WTC11 (cell line): ENCODE data around the gene TRIM66. TPM values are rescaled to one million over a fixed set of nuclear protein-coding genes. Genes with fewer than 3 reads are reported as not detected.

Experiments
- ATAC-seq: fragments of 200-7000 bp; cut with Tn5 transposase; 2 replicates; pipeline ENCODE4 v1.10.0; 2021; ENCODE audit warnings: mild to moderate bottlenecking, moderate library complexity
- CTCF ChIA-PET: fragments of 300-600 bp; sonication (Branson Sonifier 250); formaldehyde crosslinking; loops from one replicate; lab custom pipeline; 2021; ENCODE audit warnings: antibody characterized with exemption; lab: Charles Lee
- POLR2A ChIA-PET: fragments of 350-600 bp; sonication (Branson Sonifier 250); formaldehyde crosslinking; loops from one replicate; lab custom pipeline; 2021; ENCODE audit warnings: antibody characterized with exemption; lab: Charles Lee
- DNase-seq: peaks from one replicate; pipeline ENCODE4 v3.0.0; 2021; ENCODE audit warnings: low spot score
- H3K27ac Mint-ChIP-seq: 2 replicates; pipeline ENCODE4 v1.8.0; 2021; ENCODE audit warnings: mixed read lengths
- H3K27me3 Mint-ChIP-seq: 2 replicates; pipeline ENCODE4 v1.8.0; 2021; ENCODE audit warnings: low read depth, mild to moderate bottlenecking, moderate library complexity, mixed read lengths
- H3K36me3 Mint-ChIP-seq: 2 replicates; pipeline ENCODE4 v1.8.0; 2021; ENCODE audit warnings: mixed read lengths
- H3K4me1 Mint-ChIP-seq: 2 replicates; pipeline ENCODE4 v1.8.0; 2022; ENCODE audit warnings: mixed read lengths
- H3K4me3 Mint-ChIP-seq: 2 replicates; pipeline ENCODE4 v1.8.0; 2021; ENCODE audit warnings: mild to moderate bottlenecking, moderate library complexity, mixed read lengths
- H3K9me3 Mint-ChIP-seq: 2 replicates; pipeline ENCODE4 v1.8.0; 2021; ENCODE audit warnings: mixed read lengths
- CREB1 ChIP-seq: sonication (generic); formaldehyde crosslinking; IDR thresholded peaks from 2 replicates; pipeline ENCODE4 v1.8.0; 2023; ENCODE audit warnings: mild to moderate bottlenecking, missing genetic modification reagents
- FOXK1 ChIP-seq: sonication (generic); formaldehyde crosslinking; IDR thresholded peaks from 2 replicates; pipeline ENCODE4 v1.8.0; 2022; ENCODE audit warnings: mild to moderate bottlenecking, moderate library complexity, missing genetic modification reagents
- FOXP1 ChIP-seq: sonication (generic); formaldehyde crosslinking; IDR thresholded peaks from 2 replicates; pipeline ENCODE4 v1.8.0; 2022; ENCODE audit warnings: missing genetic modification reagents, mild to moderate bottlenecking, moderate library complexity, borderline replicate concordance
- NFYB ChIP-seq: sonication (generic); formaldehyde crosslinking; conservative IDR thresholded peaks from 2 replicates; pipeline ENCODE4 v1.8.0; 2022; ENCODE audit warnings: low read depth, missing genetic modification reagents
- TEAD4 ChIP-seq: sonication (generic); formaldehyde crosslinking; IDR thresholded peaks from 2 replicates; pipeline ENCODE4 v1.8.0; 2022; ENCODE audit warnings: mild to moderate bottlenecking, missing genetic modification reagents
- ZBTB21 ChIP-seq: sonication (generic); formaldehyde crosslinking; IDR thresholded peaks from 2 replicates; pipeline ENCODE4 v1.8.1; 2023; ENCODE audit warnings: mild to moderate bottlenecking, missing genetic modification reagents, borderline replicate concordance
- ZNF263 ChIP-seq: sonication (generic); formaldehyde crosslinking; IDR thresholded peaks from 2 replicates; pipeline ENCODE4 v1.8.1; 2022; ENCODE audit warnings: low read depth, mild to moderate bottlenecking, moderate library complexity, missing genetic modification reagents
- total RNA-seq: library from RNA; stranded (reverse); gene quantifications from 3 replicates; pipeline ENCODE4 v1.2.3, GENCODE V29; 2021
- TF ChIP-seq, protein P1 (sequence below): sonication (generic); formaldehyde crosslinking; conservative IDR thresholded peaks from 2 replicates; pipeline ENCODE4 v1.8.1; 2023; ENCODE audit warnings: mild to moderate bottlenecking, low read depth, missing genetic modification reagents, moderate library complexity
- TF ChIP-seq, protein P2 (sequence below): sonication (generic); formaldehyde crosslinking; conservative IDR thresholded peaks from 2 replicates; pipeline ENCODE4 v1.8.1; 2022; ENCODE audit warnings: mild to moderate bottlenecking, missing genetic modification reagents
- TF ChIP-seq, protein P3 (sequence below): fragments of 250-450 bp; sonication (Bioruptor Pico); IDR thresholded peaks from 2 replicates; pipeline ENCODE4 v1.8.0; 2021; ENCODE audit warnings: mild to moderate bottlenecking
- TF ChIP-seq, protein P4 (sequence below): sonication (generic); formaldehyde crosslinking; IDR thresholded peaks from 2 replicates; pipeline ENCODE4 v1.8.1; 2023; ENCODE audit warnings: mild to moderate bottlenecking, missing genetic modification reagents, moderate library complexity
- TF ChIP-seq, protein P5 (sequence below): sonication (generic); formaldehyde crosslinking; IDR thresholded peaks from 2 replicates; pipeline ENCODE4 v1.8.1; 2023; ENCODE audit warnings: mild to moderate bottlenecking, moderate library complexity, missing genetic modification reagents
- TF ChIP-seq, protein P6 (sequence below): sonication (generic); formaldehyde crosslinking; IDR thresholded peaks from 2 replicates; pipeline ENCODE4 v1.8.0; 2022; ENCODE audit warnings: missing genetic modification reagents
- TF ChIP-seq, protein P7 (sequence below): sonication (generic); formaldehyde crosslinking; IDR thresholded peaks from 2 replicates; pipeline ENCODE4 v1.8.1; 2023; ENCODE audit warnings: mild to moderate bottlenecking, missing genetic modification reagents
- TF ChIP-seq, protein P8 (sequence below): fragments of 250-450 bp; sonication (Bioruptor Pico); IDR thresholded peaks from 2 replicates; pipeline ENCODE4 v1.9.0; 2021; ENCODE audit warnings: mild to moderate bottlenecking

TRIM66 gene
- total RNA-seq, 1 experiment from 2014 or later: 5.6 TPM

DNA sequence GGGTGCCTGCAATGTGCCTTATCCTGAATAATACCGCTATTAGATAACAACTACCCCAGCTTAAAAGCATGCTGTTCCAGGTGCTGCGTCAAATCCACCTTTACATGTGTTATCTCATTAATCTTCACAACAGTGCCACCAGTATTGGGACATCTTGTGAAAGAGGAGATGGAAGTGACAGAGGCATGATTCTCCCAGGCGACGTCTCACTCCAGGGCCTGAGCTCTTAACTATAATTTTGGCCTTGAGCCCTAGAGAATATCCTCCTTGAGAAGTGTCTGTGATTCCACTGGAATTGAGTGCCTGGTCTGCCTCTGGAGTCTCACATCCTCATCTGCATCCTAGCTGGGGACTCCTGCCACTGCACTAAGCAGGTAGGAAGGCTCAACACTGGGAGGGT, 43.9 kb upstream of the TRIM66 start (continued):
- TF ChIP-seq, protein P1, sequence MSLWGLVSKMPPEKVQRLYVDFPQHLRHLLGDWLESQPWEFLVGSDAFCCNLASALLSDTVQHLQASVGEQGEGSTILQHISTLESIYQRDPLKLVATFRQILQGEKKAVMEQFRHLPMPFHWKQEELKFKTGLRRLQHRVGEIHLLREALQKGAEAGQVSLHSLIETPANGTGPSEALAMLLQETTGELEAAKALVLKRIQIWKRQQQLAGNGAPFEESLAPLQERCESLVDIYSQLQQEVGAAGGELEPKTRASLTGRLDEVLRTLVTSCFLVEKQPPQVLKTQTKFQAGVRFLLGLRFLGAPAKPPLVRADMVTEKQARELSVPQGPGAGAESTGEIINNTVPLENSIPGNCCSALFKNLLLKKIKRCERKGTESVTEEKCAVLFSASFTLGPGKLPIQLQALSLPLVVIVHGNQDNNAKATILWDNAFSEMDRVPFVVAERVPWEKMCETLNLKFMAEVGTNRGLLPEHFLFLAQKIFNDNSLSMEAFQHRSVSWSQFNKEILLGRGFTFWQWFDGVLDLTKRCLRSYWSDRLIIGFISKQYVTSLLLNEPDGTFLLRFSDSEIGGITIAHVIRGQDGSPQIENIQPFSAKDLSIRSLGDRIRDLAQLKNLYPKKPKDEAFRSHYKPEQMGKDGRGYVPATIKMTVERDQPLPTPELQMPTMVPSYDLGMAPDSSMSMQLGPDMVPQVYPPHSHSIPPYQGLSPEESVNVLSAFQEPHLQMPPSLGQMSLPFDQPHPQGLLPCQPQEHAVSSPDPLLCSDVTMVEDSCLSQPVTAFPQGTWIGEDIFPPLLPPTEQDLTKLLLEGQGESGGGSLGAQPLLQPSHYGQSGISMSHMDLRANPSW (CRISPR knock-in tag): no peak
- no peak for TF ChIP-seq ZBTB21 (CRISPR knock-in tag)
- TF ChIP-seq, protein P2, sequence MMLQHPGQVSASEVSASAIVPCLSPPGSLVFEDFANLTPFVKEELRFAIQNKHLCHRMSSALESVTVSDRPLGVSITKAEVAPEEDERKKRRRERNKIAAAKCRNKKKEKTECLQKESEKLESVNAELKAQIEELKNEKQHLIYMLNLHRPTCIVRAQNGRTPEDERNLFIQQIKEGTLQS (CRISPR knock-in tag): no peak
- no peak for TF ChIP-seq NFYB (CRISPR knock-in tag)
- TF ChIP-seq ZNF263 (CRISPR knock-in tag): no peak
- TF ChIP-seq, protein P3, sequence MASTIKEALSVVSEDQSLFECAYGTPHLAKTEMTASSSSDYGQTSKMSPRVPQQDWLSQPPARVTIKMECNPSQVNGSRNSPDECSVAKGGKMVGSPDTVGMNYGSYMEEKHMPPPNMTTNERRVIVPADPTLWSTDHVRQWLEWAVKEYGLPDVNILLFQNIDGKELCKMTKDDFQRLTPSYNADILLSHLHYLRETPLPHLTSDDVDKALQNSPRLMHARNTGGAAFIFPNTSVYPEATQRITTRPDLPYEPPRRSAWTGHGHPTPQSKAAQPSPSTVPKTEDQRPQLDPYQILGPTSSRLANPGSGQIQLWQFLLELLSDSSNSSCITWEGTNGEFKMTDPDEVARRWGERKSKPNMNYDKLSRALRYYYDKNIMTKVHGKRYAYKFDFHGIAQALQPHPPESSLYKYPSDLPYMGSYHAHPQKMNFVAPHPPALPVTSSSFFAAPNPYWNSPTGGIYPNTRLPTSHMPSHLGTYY: no peak
- TF ChIP-seq TEAD4 (CRISPR knock-in tag): no peak

DNA sequence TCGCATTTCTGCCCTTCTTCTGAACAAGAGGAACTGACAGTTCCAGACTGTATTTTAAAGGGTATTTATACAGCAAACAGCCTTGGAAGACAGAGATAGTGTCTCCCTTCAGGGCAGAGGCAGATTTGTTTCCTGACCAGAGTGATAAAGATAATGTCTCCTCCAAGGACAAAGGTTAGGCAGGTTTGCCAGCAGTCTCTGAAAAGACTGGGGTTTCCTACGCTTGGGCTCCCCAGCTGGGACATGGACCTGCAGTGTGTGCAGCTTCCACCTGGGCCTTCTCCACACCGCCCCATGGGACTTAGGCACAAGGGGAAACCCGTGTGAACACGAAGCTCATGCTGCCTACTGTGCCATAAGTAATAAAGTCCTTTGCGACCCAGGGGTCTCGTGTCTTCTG, 42.2 kb upstream of the TRIM66 start:
- peak overlapping the region; percentile 50; the same call in 1 of the 2 replicates for H3K27ac Mint-ChIP-seq
- DNase-seq (no peak), ATAC-seq (no peak)
- no peaks in the 10 kb centered on the region for H3K27me3 Mint-ChIP-seq
- ChIA-PET POLR2A (no interaction called here), CTCF (no interaction called here)
- no peaks in the 10 kb centered on the region for H3K9me3 Mint-ChIP-seq
- peaks cover 40% of the 10 kb centered on the region for H3K4me1 Mint-ChIP-seq
- H3K4me3 Mint-ChIP-seq: no peak overlapping the region
- no peaks in the 10 kb centered on the region for H3K36me3 Mint-ChIP-seq
- TF ChIP-seq CREB1 (no peak), FOXP1 (no peak), FOXK1 (CRISPR knock-in tag) (no peak)
- TF ChIP-seq, protein P4, sequence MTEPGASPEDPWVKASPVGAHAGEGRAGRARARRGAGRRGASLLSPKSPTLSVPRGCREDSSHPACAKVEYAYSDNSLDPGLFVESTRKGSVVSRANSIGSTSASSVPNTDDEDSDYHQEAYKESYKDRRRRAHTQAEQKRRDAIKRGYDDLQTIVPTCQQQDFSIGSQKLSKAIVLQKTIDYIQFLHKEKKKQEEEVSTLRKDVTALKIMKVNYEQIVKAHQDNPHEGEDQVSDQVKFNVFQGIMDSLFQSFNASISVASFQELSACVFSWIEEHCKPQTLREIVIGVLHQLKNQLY: no peak
- TF ChIP-seq, protein P5, sequence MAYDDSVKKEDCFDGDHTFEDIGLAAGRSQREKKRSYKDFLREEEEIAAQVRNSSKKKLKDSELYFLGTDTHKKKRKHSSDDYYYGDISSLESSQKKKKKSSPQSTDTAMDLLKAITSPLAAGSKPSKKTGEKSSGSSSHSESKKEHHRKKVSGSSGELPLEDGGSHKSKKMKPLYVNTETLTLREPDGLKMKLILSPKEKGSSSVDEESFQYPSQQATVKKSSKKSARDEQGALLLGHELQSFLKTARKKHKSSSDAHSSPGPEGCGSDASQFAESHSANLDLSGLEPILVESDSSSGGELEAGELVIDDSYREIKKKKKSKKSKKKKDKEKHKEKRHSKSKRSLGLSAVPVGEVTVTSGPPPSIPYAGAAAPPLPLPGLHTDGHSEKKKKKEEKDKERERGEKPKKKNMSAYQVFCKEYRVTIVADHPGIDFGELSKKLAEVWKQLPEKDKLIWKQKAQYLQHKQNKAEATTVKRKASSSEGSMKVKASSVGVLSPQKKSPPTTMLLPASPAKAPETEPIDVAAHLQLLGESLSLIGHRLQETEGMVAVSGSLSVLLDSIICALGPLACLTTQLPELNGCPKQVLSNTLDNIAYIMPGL: no peak
- TF ChIP-seq, protein P1 (CRISPR knock-in tag): no peak
- TF ChIP-seq, protein P3: no peak
- TF ChIP-seq, protein P6, sequence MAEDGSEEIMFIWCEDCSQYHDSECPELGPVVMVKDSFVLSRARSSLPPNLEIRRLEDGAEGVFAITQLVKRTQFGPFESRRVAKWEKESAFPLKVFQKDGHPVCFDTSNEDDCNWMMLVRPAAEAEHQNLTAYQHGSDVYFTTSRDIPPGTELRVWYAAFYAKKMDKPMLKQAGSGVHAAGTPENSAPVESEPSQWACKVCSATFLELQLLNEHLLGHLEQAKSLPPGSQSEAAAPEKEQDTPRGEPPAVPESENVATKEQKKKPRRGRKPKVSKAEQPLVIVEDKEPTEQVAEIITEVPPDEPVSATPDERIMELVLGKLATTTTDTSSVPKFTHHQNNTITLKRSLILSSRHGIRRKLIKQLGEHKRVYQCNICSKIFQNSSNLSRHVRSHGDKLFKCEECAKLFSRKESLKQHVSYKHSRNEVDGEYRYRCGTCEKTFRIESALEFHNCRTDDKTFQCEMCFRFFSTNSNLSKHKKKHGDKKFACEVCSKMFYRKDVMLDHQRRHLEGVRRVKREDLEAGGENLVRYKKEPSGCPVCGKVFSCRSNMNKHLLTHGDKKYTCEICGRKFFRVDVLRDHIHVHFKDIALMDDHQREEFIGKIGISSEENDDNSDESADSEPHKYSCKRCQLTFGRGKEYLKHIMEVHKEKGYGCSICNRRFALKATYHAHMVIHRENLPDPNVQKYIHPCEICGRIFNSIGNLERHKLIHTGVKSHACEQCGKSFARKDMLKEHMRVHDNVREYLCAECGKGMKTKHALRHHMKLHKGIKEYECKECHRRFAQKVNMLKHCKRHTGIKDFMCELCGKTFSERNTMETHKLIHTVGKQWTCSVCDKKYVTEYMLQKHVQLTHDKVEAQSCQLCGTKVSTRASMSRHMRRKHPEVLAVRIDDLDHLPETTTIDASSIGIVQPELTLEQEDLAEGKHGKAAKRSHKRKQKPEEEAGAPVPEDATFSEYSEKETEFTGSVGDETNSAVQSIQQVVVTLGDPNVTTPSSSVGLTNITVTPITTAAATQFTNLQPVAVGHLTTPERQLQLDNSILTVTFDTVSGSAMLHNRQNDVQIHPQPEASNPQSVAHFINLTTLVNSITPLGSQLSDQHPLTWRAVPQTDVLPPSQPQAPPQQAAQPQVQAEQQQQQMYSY: no peak
- TF ChIP-seq, protein P7, sequence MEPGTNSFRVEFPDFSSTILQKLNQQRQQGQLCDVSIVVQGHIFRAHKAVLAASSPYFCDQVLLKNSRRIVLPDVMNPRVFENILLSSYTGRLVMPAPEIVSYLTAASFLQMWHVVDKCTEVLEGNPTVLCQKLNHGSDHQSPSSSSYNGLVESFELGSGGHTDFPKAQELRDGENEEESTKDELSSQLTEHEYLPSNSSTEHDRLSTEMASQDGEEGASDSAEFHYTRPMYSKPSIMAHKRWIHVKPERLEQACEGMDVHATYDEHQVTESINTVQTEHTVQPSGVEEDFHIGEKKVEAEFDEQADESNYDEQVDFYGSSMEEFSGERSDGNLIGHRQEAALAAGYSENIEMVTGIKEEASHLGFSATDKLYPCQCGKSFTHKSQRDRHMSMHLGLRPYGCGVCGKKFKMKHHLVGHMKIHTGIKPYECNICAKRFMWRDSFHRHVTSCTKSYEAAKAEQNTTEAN (CRISPR knock-in tag): no peak
- TF ChIP-seq, protein P8, sequence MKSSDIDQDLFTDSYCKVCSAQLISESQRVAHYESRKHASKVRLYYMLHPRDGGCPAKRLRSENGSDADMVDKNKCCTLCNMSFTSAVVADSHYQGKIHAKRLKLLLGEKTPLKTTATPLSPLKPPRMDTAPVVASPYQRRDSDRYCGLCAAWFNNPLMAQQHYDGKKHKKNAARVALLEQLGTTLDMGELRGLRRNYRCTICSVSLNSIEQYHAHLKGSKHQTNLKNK (CRISPR knock-in tag): no peak
